KMS-11 (cell line): ENCODE data around the gene CCND3.

Source experiments
- H2AFZ ChIP-seq: fragments of 200-600 bp; sonication (generic); 2 replicates; pipeline ENCODE4 v1.6.1; 2016; ENCODE audit warnings: antibody characterized with exemption, mixed run types, low read depth
- H3K27ac ChIP-seq: fragments of 200-600 bp; sonication (generic); 2 replicates; pipeline ENCODE4 v1.6.1; 2016; ENCODE audit warnings: mild to moderate bottlenecking, mixed run types
- H3K27me3 ChIP-seq: fragments of 200-600 bp; sonication (generic); 2 replicates; pipeline ENCODE4 v1.6.1; 2017; ENCODE audit warnings: mild to moderate bottlenecking, low read depth, mixed run types, moderate library complexity; ENCODE audit not compliant: insufficient read depth
- H3K36me3 ChIP-seq: fragments of 200-600 bp; sonication (generic); 2 replicates; pipeline ENCODE4 v1.6.1; 2017; ENCODE audit warnings: mild to moderate bottlenecking, mixed run types; ENCODE audit not compliant: insufficient read depth
- H3K4me1 ChIP-seq: fragments of 200-600 bp; sonication (generic); 2 replicates; pipeline ENCODE4 v1.6.1; 2016; ENCODE audit warnings: mild to moderate bottlenecking, low read depth, mixed run types; ENCODE audit not compliant: poor library complexity, severe bottlenecking
- H3K4me2 ChIP-seq: fragments of 200-600 bp; sonication (generic); 2 replicates; pipeline ENCODE4 v1.7.0; 2016; ENCODE audit warnings: mild to moderate bottlenecking, mixed run types
- H3K4me3 ChIP-seq: fragments of 200-600 bp; sonication (generic); IDR thresholded peaks from 2 replicates; pipeline ENCODE4 v1.6.1; 2017; ENCODE audit warnings: low read depth, low read length, mixed read lengths; ENCODE audit not compliant: insufficient read depth
- H3K79me2 ChIP-seq: fragments of 200-600 bp; sonication (generic); 2 replicates; pipeline ENCODE4 v1.6.1; 2016; ENCODE audit warnings: low read depth, mixed run types; ENCODE audit not compliant: insufficient read depth
- H3K9ac ChIP-seq: fragments of 200-600 bp; sonication (generic); 2 replicates; pipeline ENCODE4 v1.6.1; 2016; ENCODE audit warnings: mild to moderate bottlenecking, mixed run types
- H4K20me1 ChIP-seq: fragments of 200-600 bp; sonication (generic); 2 replicates; pipeline ENCODE4 v1.6.1; 2016; ENCODE audit warnings: mild to moderate bottlenecking, mixed run types; ENCODE audit not compliant: insufficient read depth
- TF ChIP-seq, protein P1 (sequence below): fragments of 200-600 bp; sonication (generic); conservative IDR thresholded peaks from 2 replicates; pipeline ENCODE4 v1.6.1; 2017; ENCODE audit warnings: low read depth, mild to moderate bottlenecking, antibody characterized with exemption, low read length, moderate library complexity, mixed read lengths

Gene CCND3

DNA sequence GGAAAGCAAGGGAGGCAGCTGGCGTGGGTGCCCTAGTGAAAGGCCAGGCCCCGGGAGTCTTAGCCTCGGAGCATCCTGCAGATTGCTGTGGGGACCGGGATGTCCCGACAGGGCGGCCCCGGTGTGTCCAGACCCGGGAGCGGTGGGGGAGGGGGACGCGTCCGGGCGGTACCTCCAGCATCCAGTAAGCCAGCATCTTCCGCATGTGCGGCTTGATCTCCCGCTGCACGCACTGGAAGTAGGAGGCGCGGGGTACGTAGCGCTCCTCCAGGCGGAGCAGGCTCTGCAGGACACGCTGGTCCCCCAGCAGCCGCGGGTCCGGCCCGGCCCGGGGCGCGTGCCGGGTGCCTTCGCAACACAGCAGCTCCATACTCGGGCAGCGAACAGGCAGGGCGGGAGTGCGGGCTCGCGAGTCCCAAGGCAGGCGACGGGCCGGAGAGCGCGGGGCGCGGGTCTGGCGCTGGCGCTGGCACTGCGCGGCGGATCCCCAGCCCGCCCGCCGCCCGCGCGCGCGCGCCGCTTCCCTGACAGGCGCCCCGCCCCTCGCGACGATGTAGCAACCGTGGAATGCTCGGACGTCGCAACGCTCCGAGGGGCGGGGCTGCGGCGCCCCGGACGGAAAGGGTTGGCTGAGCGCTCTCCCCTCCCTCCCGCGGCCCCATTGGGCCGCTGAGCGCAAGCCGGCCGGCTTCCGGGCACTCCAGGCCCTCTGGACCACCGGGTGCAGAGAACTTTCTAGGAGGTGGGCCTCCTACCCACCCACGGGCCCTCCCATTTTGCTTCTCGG is at the start of gene CCND3:
CCND3 (minus strand) TSS at position 529 of the 787 bp plus-strand sequence; CDS start at position 370, 159 bp downstream.
- peak within 1 kb of the TSS; percentile 40; the same call in 1 of the 2 replicates for H3K9ac ChIP-seq
- H3K4me3 ChIP-seq = peak within 1 kb of the TSS; percentile 37
- peak within 1 kb of the TSS; percentile 99 for H2AFZ ChIP-seq
- H3K79me2 ChIP-seq = peaks cover 10% of the 10 kb centered on the region; the same call in 1 of the 2 replicates
- H3K4me2 ChIP-seq = peak within 1 kb of the TSS; percentile 60
- H3K36me3 ChIP-seq = no peaks in the 10 kb centered on the region
- H4K20me1 ChIP-seq = no peaks in the 10 kb centered on the region
- TF ChIP-seq, protein P1, sequence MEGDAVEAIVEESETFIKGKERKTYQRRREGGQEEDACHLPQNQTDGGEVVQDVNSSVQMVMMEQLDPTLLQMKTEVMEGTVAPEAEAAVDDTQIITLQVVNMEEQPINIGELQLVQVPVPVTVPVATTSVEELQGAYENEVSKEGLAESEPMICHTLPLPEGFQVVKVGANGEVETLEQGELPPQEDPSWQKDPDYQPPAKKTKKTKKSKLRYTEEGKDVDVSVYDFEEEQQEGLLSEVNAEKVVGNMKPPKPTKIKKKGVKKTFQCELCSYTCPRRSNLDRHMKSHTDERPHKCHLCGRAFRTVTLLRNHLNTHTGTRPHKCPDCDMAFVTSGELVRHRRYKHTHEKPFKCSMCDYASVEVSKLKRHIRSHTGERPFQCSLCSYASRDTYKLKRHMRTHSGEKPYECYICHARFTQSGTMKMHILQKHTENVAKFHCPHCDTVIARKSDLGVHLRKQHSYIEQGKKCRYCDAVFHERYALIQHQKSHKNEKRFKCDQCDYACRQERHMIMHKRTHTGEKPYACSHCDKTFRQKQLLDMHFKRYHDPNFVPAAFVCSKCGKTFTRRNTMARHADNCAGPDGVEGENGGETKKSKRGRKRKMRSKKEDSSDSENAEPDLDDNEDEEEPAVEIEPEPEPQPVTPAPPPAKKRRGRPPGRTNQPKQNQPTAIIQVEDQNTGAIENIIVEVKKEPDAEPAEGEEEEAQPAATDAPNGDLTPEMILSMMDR = no peak
- H3K4me1 ChIP-seq = peaks cover 36% of the 10 kb centered on the region
- H3K27me3 ChIP-seq = no peaks in the 10 kb centered on the region
- H3K27ac ChIP-seq = peak within 1 kb of the TSS; percentile 43; the same call in 1 of the 2 replicates

DNA sequence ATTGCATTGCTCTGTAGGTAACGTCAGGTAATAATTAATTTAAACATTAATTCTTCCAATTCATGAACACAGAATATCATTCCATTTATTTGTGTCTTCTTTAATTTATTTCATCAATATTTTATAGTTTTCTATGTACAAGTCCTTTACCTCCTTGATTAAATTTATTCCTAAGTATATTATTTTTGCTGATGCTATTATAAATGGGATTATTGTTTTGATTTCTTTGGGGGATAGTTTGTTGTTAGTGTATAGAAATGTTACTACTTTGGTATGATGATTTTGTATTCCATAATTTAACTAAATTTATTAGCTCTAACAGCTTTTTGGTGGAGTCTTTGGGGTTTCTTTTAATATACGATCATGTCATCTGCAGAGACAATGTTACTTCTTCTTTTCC is 44.7 kb upstream of the CCND3 start:
- Histone ChIP-seq H3K27me3 (no peaks in the 10 kb centered on the region), H2AFZ (no peak overlapping the region), H3K79me2 (no peaks in the 10 kb centered on the region)

GRCh38 chr6:41984623-41985022 is 43.0 kb upstream of the CCND3 start:
- H3K27ac ChIP-seq = no peak overlapping the region
- no peak overlapping the region for H3K4me3 ChIP-seq
- TF ChIP-seq, protein P1 = no peak
- H3K27me3 ChIP-seq = no peaks in the 10 kb centered on the region
- no peak overlapping the region for H3K9ac ChIP-seq
- no peak overlapping the region for H2AFZ ChIP-seq
- H3K36me3 ChIP-seq = no peaks in the 10 kb centered on the region
- no peaks in the 10 kb centered on the region for H3K79me2 ChIP-seq
- H3K4me2 ChIP-seq = no peak overlapping the region
- H4K20me1 ChIP-seq = no peaks in the 10 kb centered on the region
- H3K4me1 ChIP-seq = no peaks in the 10 kb centered on the region

More for the DNA sequence above, 44.7 kb upstream of the CCND3 start:
- Histone ChIP-seq H3K27ac (no peak overlapping the region), H3K4me3 (no peak overlapping the region), H3K36me3 (no peaks in the 10 kb centered on the region), H3K4me2 (no peak overlapping the region), H4K20me1 (no peaks in the 10 kb centered on the region), H3K4me1 (no peaks in the 10 kb centered on the region), H3K9ac (no peak overlapping the region)
- TF ChIP-seq, protein P1 = no peak

- no peak overlapping the region for H2AFZ ChIP-seq
- TF ChIP-seq, protein P1 = no peak
- H3K4me1 ChIP-seq = no peaks in the 10 kb centered on the region
- no peaks in the 10 kb centered on the region for H4K20me1 ChIP-seq
- no peak overlapping the region for H3K4me3 ChIP-seq
- no peaks in the 10 kb centered on the region for H3K27me3 ChIP-seq
- H3K4me2 ChIP-seq = no peak overlapping the region
- no peak overlapping the region for H3K9ac ChIP-seq
- no peaks in the 10 kb centered on the region for H3K36me3 ChIP-seq
- no peak overlapping the region for H3K27ac ChIP-seq
- H3K79me2 ChIP-seq = no peaks in the 10 kb centered on the region
Observed at GRCh38 chr6:41976794-41977484, 35.3 kb upstream of the CCND3 start.
